GM12878 (cell line): Measurements from ENCODE around the gene GDF11. TPM values are rescaled to one million over a fixed set of nuclear protein-coding genes. Genes with fewer than 3 reads are reported as not detected.

Experiments used
- ATAC-seq: fragments of 200-7000 bp; cut with Tn5 transposase; 3 replicates; pipeline ENCODE4 v1.9.1; 2020; ENCODE audit warnings: mild to moderate bottlenecking, moderate library complexity
- BruUV-seq: library from RNA; stranded (reverse); fragments of 400-500 nt; replicated peaks from 2 replicates; lab custom pipeline; 2021; lab: Mats Ljungman, UMichigan
- CTCF ChIA-PET: fragments of 300-600 bp; sonication (Branson Sonifier 250); formaldehyde crosslinking; extraction: SDS; loops from one replicate; lab custom pipeline; 2021; ENCODE audit warnings: inconsistent platforms; lab: Yijun Ruan, JAX
- POLR2A ChIA-PET: fragments of 350-600 bp; formaldehyde crosslinking; extraction: SDS; loops from one replicate; lab custom pipeline; 2021; ENCODE audit warnings: inconsistent platforms; lab: Charles Lee
- RAD21 ChIA-PET: fragments of 300-600 bp; sonication (Branson Sonifier 250); formaldehyde crosslinking; loops from one replicate; lab custom pipeline; 2023; ENCODE audit warnings: antibody characterized with exemption; ENCODE audit not compliant: unreplicated experiment; lab: Charles Lee
- SMC1A ChIA-PET: fragments of 300-600 bp; sonication (Branson Sonifier 250); formaldehyde crosslinking; loops from one replicate; lab custom pipeline; 2023; ENCODE audit not compliant: unreplicated experiment, uncharacterized antibody; lab: Charles Lee
- DNase-seq: peaks from one replicate; pipeline ENCODE4 v3.0.0-alpha.2; 2011; ENCODE audit warnings: low read depth, low spot score
- FAIRE-seq: peaks from 3 replicates; lab custom pipeline; 2011; peaks lifted over from hg19 to GRCh38; lab: Jason Lieb, UNC
- H2AFZ ChIP-seq: 2 replicates; pipeline ENCODE4 v1.6.0; 2011; ENCODE audit warnings: low read depth, low read length, control low read depth; ENCODE audit not compliant: control insufficient read depth
- H3K27ac ChIP-seq: 2 replicates; pipeline ENCODE4 v1.5.1; 2011; ENCODE audit warnings: control low read depth; ENCODE audit not compliant: control insufficient read depth, insufficient read depth
- H3K27me3 ChIP-seq, 2 experiments: replicated peaks in 1 of 2; 2 replicates each; pipeline versions ENCODE4 v1.6.0 to v1.6.1; 2011; ENCODE audit warnings: low read length in 1 of 2; ENCODE audit not compliant: control insufficient read depth in 2 of 2, insufficient read depth in 2 of 2
- H3K36me3 ChIP-seq, 2 experiments: 2 replicates each; pipeline ENCODE4 v1.5.1; 2011; ENCODE audit warnings: low read length in 1 of 2; ENCODE audit not compliant: control insufficient read depth in 2 of 2, insufficient read depth in 2 of 2
- H3K4me1 ChIP-seq: 2 replicates; pipeline ENCODE4 v1.6.1; 2011; ENCODE audit warnings: mild to moderate bottlenecking, low read length, moderate library complexity, mixed read lengths; ENCODE audit not compliant: control insufficient read depth, insufficient read depth
- H3K4me2 ChIP-seq: 2 replicates; pipeline ENCODE4 v1.6.0; 2011; ENCODE audit warnings: control low read depth; ENCODE audit not compliant: control insufficient read depth, insufficient read depth
- H3K4me3 ChIP-seq: fragments of 200-600 bp; sonication (generic); 2 replicates; pipeline ENCODE4 v1.5.1; 2016
- H3K79me2 ChIP-seq: 2 replicates; pipeline ENCODE4 v1.6.0; 2011; ENCODE audit warnings: low read length; ENCODE audit not compliant: control insufficient read depth, insufficient read depth
- H3K9ac ChIP-seq: 2 replicates; pipeline ENCODE4 v1.8.0; 2011; ENCODE audit warnings: low read length, control low read depth, mixed read lengths; ENCODE audit not compliant: control insufficient read depth, insufficient read depth
- H3K9me3 ChIP-seq: replicated peaks from 3 replicates; pipeline ENCODE4 v1.5.1; 2011; ENCODE audit warnings: mild to moderate bottlenecking, low read length; ENCODE audit not compliant: control insufficient read depth, insufficient read depth
- H4K20me1 ChIP-seq: 2 replicates; pipeline ENCODE4 v1.6.0; 2011; ENCODE audit not compliant: control insufficient read depth, insufficient read depth
- ATF7 ChIP-seq: fragments of 450-650 bp; IDR thresholded peaks from 2 replicates; pipeline ENCODE4 v1.6.1; 2016; ENCODE audit warnings: low read depth, mild to moderate bottlenecking
- CHD4 ChIP-seq: fragments of 200-600 bp; sonication (generic); IDR thresholded peaks from 2 replicates; pipeline ENCODE4 v1.6.1; 2016; ENCODE audit warnings: mild to moderate bottlenecking
- DPF2 ChIP-seq: fragments of 450-650 bp; IDR thresholded peaks from 2 replicates; pipeline ENCODE4 v1.6.1; 2017; ENCODE audit warnings: mild to moderate bottlenecking
- FOXK2 ChIP-seq: fragments of 450-650 bp; IDR thresholded peaks from 2 replicates; pipeline ENCODE4 v1.6.1; 2017; ENCODE audit warnings: mild to moderate bottlenecking, moderate library complexity
- NFYA ChIP-seq: IDR thresholded peaks from 2 replicates; pipeline ENCODE4 v1.6.1; 2011; ENCODE audit warnings: low read depth, mild to moderate bottlenecking, low read length, improper control_type of control experiment, borderline replicate concordance
- RBBP5 ChIP-seq: fragments of 200-600 bp; sonication (generic); conservative IDR thresholded peaks from 2 replicates; pipeline ENCODE4 v1.6.1; 2016
- SMAD5 ChIP-seq: IDR thresholded peaks from 2 replicates; pipeline ENCODE4 v1.6.1; 2016; ENCODE audit warnings: antibody characterized with exemption, low read depth
- SUZ12 ChIP-seq: fragments of 200-600 bp; sonication (generic); IDR thresholded peaks from one replicate; pipeline ENCODE4 v1.6.1; 2018; ENCODE audit warnings: antibody characterized with exemption, mild to moderate bottlenecking; ENCODE audit not compliant: unreplicated experiment
- YY1 ChIP-seq: IDR thresholded peaks from 2 replicates; pipeline ENCODE4 v1.6.1; 2011; ENCODE audit warnings: low read depth, mild to moderate bottlenecking, low read length
- WGBS: methylation state at CpG from one replicate; pipeline ENCODE4 v1.1.6; 2016; ENCODE audit warnings: low lambda C conversion rate; ENCODE audit not compliant: insufficient replicate concordance, insufficient coverage; ENCODE audit errors: missing lambda C conversion rate; 5-methylcytosine and 5-hydroxymethylcytosine counted together
- in situ Hi-C: fragments of 300-500 bp; cut with MboI; formaldehyde crosslinking; loops from 9 replicates; pipeline ENCODE4 v1.14.3; 2018; ENCODE audit warnings: mixed read lengths
- intact Hi-C: fragments of 100-400 bp; cut with micrococcal nuclease; formaldehyde crosslinking; loops from one replicate; pipeline ENCODE4 v1.14.2; 2022; ENCODE audit not compliant: unreplicated experiment
- polyA plus RNA-seq, 11 experiments: library from polyadenylated mRNA; depleted of rRNA in 4 of 11; unstranded in 6 of 11; stranded (reverse) in 5 of 11; fragments of >200 nt; fragmentation: Nextera tagmentation in 4 of 11; fragmentation: Illumina TruSeq in 1 of 11; extraction: Ambion mirVana in 4 of 11; extraction: Trizol in 1 of 11; gene quantifications; 1 replicate in 1 of 11; 2 replicates in 10 of 11; pipeline versions ENCODE4 v1.2.1 to v1.2.3, GENCODE V29; 2011 to 2016; ENCODE audit warnings: inconsistent platforms in 2 of 11, missing spikeins in 2 of 11, low read depth in 1 of 11
- total RNA-seq, 4 experiments: library from RNA; depleted of rRNA in 3 of 4; stranded (reverse); fragments of >200 nt in 3 of 4; fragmentation: Illumina TruSeq in 1 of 4; extraction: Trizol in 1 of 4; gene quantifications; 2 replicates each; pipeline versions ENCODE4 v1.2.1 to v1.2.3, GENCODE V29; 2013 to 2021
- TF ChIP-seq, protein P1 (sequence below): fragments of 450-650 bp; IDR thresholded peaks from 2 replicates; pipeline ENCODE4 v1.6.1; 2017; ENCODE audit warnings: mild to moderate bottlenecking, moderate library complexity
- TF ChIP-seq, protein P2 (sequence below): fragments of 450-650 bp; IDR thresholded peaks from 2 replicates; pipeline ENCODE4 v1.6.1; 2018; ENCODE audit warnings: borderline replicate concordance, mild to moderate bottlenecking; ENCODE audit not compliant: partially characterized antibody

GDF11 gene
- total and polyA plus RNA-seq, 10 of the 15 experiments (the other 5 are each of a cell fraction or from before 2014, with no cell fraction given), result 0.83 to 15.4 (median 4.3) TPM

DNA sequence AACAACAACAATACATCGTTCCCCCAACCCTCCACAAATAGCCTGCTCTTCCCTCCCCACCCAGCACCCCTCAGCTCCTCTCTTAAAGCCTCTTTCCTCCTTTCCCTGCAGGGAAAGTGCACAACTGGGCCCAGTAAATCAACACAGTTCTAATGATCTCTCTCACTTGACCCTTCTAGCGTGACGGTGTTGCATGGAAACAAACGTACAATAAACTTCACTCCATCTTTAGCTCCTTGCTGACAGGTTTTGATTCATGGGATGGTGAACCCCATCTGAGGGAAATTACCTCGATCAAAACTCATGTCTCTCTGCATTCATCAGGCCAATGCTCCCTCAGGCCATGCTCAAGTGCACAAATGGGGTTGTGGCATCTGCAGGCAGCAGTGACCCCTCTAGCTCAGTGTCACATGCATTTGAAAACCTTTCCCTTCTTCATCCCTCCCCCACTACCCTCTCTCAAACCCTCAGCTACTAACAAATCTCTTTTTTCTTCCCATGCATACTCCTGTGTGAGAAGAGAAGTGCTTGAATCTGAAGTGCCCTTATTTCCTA, 22.9 kb downstream of the GDF11 start:
- no peak for FAIRE-seq

More for the DNA sequence above, 22.9 kb downstream of the GDF11 start:
- ChIA-PET CTCF (interaction anchor here (1.2 kb wide), 1 partner anchor 10 kb away, joined by 3 read pairs; no protein-coding TSS in a partner anchor), POLR2A (no interaction called here), RAD21 (interaction anchor here (0.7 kb wide), 1 partner anchor 21 kb away, joined by 3 read pairs; no protein-coding TSS in a partner anchor), SMC1A (interaction anchor here (0.6 to 2.2 kb wide), 2 partner anchors 14 to 65 kb away, joined by 3 to 6 read pairs; no protein-coding TSS in a partner anchor)
- no peaks in the 10 kb centered on the region for H3K27me3 ChIP-seq
- no peak overlapping the region for H3K9ac ChIP-seq
- H3K4me3 ChIP-seq, result no peak overlapping the region
- no peaks in the 10 kb centered on the region for H3K9me3 ChIP-seq
- no peak overlapping the region for H2AFZ ChIP-seq
- ATAC-seq, result no peak
- WGBS, result 97% methylated on average over 5 of the region's 5 CpGs
- H3K79me2 ChIP-seq, result no peaks in the 10 kb centered on the region; the same call in 1 of the 2 replicates
- BruUV-seq, result TSS peak; percentile 9
- intact Hi-C loops (no loop called here), in situ Hi-C loops (no loop called here)
- H4K20me1 ChIP-seq, result no peaks in the 10 kb centered on the region
- H3K4me1 ChIP-seq, result no peaks in the 10 kb centered on the region
- peaks cover 0 to 8% of the 10 kb centered on the region in 2 experiments; a peak in 3 of 4 replicates for H3K36me3 ChIP-seq
- TF ChIP-seq YY1 (no peak), NFYA (no peak), RBBP5 (no peak), SMAD5 (no peak), DPF2 (no peak), CHD4 (no peak), ATF7 (no peak), FOXK2 (no peak), SUZ12 (no peak)
- TF ChIP-seq, protein P1, sequence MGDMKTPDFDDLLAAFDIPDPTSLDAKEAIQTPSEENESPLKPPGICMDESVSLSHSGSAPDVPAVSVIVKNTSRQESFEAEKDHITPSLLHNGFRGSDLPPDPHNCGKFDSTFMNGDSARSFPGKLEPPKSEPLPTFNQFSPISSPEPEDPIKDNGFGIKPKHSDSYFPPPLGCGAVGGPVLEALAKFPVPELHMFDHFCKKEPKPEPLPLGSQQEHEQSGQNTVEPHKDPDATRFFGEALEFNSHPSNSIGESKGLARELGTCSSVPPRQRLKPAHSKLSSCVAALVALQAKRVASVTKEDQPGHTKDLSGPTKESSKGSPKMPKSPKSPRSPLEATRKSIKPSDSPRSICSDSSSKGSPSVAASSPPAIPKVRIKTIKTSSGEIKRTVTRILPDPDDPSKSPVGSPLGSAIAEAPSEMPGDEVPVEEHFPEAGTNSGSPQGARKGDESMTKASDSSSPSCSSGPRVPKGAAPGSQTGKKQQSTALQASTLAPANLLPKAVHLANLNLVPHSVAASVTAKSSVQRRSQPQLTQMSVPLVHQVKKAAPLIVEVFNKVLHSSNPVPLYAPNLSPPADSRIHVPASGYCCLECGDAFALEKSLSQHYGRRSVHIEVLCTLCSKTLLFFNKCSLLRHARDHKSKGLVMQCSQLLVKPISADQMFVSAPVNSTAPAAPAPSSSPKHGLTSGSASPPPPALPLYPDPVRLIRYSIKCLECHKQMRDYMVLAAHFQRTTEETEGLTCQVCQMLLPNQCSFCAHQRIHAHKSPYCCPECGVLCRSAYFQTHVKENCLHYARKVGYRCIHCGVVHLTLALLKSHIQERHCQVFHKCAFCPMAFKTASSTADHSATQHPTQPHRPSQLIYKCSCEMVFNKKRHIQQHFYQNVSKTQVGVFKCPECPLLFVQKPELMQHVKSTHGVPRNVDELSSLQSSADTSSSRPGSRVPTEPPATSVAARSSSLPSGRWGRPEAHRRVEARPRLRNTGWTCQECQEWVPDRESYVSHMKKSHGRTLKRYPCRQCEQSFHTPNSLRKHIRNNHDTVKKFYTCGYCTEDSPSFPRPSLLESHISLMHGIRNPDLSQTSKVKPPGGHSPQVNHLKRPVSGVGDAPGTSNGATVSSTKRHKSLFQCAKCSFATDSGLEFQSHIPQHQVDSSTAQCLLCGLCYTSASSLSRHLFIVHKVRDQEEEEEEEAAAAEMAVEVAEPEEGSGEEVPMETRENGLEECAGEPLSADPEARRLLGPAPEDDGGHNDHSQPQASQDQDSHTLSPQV, result no peak
- TF ChIP-seq, protein P2, sequence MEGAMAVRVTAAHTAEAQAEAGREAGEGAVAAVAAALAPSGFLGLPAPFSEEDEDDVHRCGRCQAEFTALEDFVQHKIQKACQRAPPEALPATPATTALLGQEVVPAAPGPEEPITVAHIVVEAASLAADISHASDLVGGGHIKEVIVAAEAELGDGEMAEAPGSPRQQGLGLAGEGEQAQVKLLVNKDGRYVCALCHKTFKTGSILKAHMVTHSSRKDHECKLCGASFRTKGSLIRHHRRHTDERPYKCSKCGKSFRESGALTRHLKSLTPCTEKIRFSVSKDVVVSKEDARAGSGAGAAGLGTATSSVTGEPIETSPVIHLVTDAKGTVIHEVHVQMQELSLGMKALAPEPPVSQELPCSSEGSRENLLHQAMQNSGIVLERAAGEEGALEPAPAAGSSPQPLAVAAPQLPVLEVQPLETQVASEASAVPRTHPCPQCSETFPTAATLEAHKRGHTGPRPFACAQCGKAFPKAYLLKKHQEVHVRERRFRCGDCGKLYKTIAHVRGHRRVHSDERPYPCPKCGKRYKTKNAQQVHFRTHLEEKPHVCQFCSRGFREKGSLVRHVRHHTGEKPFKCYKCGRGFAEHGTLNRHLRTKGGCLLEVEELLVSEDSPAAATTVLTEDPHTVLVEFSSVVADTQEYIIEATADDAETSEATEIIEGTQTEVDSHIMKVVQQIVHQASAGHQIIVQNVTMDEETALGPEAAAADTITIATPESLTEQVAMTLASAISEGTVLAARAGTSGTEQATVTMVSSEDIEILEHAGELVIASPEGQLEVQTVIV, result no peak
- H3K4me2 ChIP-seq, result no peak overlapping the region
- no peak overlapping the region for H3K27ac ChIP-seq
- DNase-seq, result no peak
